Activated CD4-positive, CD25-positive, alpha-beta regulatory T cell treated with anti-CD3 and anti-CD28 coated beads, Interleukin-2, amount 50 U/mL, for 24 hours (primary cell): Measurements from ENCODE around the gene INTS11.

Source experiments
- ATAC-seq, 2 donors: fragments of 150-1000 bp; cut with Tn5 transposase; one replicate each; pipeline ENCODE4 v1.10.0; 2021; ENCODE audit warnings: mild to moderate bottlenecking in 1 of 2, moderate library complexity in 1 of 2

Gene INTS11

GRCh38 chr1:1357871-1358432 is 33.5 kb upstream of the INTS11 start:
- no peak for ATAC-seq

DNA sequence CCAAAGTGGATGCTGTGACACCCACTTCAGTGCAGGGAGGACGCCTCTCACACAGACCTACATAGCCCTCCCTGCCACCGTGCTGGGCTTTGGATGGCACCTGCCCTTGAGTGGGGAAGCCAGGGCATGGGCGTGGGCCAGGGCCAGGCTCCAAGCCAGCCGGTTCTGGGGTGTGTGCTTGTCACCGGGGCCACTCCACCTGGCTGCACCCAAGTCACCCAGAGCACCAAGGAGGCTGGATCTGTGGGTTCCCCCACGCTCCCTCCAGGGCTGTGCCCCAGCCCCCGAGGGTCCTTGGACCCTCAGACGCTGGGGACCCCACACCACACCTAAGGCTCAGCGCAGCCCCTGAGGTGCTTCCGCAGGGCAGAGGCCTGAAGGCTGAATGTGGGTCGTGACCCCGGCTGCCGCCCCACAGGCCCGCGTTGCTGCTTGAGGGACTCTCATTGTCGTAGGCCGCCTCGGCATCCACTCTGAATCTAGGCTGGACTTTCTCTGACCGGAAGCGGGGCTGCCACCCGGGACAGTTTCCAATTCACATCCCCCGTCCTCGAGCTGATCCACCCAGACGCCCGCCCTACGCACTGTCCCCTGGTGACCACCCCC is 32.4 kb upstream of the INTS11 start:
- no peak for ATAC-seq

DNA sequence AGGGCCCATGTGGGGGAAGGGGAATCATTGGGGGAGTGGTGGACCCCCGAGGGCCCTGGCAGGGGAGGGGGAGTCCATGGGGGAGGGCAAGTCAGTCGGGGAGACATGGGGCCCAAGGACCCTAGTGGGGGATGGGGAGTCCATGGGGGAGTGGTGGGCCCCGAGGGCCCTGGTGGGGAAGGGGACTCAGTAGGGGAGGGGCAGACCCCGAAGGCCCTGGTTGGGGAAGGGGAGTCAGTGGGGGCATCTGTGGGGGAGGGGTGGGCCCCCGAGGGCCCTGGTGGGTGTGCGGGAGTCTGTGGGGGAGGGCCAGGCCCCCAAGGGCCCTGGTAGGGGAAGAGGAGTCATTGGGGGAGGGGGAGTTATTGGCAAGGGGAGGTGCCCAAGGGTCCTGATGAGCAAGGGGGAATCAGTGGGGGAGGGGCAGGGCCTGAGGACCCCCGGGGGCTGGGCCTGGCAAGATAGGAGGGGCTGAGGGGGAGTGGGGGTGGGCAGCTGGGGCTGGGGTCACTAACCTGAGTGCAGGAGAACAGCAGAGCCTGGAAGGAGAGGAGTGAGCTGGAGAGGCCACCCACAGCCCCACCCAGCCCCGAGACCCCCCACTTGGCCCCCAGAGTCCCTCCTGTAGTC is 31.8 kb upstream of the INTS11 start:
- no peak for ATAC-seq

DNA sequence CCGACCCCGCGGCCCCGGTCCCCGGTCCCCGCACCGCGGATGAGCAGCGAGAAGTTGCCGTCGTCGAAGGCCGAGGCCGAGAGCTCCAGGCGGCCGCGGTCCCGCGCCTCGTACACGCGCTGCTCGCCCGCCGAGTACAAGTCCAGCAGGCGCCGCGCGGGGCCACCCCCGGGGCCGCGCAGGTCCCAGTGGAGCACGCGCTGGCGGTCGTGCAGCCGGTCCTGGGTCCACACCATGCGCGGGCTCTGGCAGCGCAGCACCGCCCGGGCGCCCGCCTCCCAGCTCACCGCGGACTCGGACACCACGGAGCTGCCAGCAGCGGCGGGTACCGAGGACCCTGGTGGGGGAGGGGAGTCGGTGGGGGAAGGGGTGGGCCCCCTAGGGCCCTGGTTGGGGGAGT is 31.0 kb upstream of the INTS11 start:
- ATAC-seq, result peak in 1 of 2 donors; percentile 28

DNA sequence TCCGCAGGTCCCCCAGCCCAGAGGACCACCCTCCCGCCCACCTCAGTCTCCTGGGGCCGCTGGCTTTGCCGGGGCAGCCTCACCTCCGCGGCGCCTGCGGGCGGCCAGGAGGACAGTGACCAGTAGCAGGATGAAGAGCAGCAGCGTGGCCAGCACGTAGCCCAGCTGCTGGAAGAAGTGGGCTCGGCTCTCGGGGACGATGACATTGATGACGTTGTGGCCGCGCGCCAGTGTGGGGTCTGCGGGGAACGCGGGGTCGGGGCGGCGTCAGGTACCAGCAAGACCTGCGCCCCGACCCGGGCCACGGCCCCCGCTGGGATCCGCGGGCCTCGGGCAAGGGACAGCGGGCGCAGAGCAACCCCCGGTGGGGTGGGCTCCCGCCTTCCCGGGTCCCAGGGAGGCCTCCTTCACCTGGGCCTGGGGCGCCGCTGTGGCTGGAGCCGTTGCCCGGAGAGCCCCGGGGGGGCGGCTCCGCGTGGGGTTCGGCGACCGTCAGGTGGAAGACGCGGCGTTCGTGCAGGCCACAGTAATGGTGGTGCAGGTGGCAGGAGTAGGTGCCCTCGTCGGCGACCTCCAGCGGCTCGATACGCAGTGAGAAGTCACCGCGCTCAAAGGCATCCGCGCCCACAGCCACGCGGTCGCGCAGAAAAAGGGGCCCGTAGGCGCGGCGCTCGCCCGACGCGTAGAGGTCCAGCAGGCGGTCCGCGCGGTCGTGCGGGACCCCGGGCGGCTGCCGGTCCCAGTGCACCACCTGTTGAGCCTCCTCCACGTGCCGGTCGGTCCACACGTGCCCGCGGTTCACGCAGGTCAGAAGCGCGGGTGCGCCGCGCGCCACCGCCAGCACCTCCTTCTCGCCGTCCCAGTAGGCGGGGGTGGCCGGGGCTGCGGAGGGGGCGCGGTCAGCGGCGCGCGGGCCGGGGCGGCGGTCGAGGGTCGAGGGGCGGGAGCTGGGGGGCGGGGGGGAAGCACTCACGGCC is 30.1 kb upstream of the INTS11 start:
- ATAC-seq, result no peak

DNA sequence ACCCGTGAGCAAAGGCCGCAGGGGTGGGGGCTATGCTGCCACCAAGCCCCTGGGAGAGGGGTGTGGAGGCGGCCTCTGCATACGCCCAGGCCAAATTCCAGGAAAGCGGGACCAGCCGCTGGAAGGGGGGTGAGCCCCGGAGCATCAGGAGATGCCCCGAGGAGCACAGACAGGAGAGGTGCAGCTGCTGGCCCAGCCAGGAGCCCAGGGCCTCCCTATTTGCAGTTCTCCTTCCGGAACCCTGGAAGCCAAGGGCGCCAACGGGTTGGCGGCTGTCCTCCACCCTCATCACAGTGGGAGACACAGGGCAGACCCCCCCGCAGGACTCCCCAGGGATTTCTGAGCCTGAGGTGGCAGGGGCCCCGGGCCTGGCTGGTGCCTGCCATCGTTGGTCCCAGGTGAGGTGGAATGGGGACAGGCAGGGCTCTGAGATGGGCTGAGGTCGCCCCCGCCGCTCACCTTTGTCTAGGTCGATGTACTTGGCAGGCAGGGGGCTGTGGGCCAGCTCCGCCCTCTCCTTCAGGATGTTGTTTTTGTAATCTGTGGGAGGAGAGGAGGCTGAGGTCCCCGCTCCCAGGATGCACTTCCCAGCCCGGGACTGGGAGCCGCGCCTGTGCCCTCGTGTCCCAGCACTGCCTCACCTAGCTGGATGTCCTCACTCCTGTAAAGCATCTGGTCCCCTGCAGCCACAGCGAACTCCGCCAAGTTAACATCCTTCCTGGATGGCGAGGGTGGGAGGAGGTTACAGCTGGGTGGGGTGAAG is 29.1 kb upstream of the INTS11 start:
- ATAC-seq, result no peak

DNA sequence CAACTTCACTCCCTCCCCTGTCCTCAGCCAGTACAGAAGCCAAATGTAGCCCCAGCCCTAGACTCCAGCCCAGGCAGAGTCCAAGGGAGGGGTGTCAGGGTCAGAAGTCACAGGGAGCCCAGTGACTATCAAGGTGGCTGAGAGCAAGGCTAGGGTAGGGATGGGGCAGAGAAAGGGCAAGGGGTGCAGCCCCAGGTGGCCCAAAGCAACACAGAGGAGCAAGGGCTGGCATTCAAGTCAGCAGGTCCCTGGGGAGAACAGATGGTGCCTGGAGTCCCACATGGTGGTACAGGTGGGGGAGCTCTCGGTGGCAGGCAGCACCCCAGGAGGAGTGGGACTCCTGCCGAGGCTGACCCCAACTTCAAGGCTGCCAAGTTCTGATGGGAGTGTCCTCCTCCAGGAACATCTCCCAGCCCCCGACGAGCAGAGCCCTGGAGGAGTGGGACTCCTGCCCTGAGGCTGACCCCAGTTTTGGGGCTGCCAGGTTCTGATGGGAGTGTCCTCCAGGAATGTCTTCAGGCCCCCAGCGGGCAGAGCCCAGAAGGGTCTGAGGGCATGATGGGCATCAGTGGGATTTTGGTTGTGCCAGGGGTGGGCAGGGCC is 28.4 kb upstream of the INTS11 start:
- no peak for ATAC-seq

DNA sequence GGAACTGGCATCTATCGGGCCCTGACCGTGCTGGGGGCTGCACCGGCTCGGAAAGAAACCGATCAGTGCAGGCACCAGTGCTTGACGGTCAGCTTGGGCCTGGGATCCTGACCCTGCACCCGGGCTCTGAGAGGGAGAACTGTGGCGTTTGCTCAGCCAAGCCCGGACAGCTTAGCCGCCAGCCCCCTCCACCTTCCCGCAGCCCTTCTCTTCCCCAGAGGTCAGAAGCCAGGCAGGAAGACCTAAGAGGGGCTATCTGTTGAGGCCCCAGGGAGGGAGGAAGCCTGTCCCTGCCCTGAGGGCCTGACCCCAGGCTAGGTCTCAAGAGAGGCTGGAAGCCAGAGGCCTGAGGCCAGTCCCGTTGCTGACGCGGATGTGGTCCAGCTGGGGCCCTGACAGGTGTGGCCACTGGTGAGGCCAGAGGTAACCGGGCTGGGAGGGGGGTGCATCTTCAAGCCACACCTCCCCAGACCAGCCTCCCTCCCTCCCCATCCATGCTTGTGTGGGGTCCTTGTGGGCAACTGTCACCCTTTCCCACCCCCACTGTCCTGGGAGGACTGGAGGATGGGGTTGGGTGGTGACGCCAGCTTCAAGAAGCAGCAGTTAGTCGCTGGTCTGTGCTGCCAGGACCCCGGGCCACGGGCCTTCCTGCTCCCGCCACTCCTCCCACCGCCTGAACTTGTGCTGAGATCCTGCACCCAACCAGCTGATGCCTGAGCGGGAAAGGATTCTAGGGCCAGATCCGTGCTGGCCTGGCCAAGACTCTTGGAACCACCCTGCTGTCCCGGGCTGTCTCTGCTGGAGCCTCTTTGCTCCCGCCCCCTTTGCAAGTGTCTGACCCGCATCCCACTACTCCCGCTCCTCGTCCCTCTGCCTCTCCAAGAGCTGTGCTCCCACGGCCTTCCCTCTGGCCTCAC is 27.3 kb upstream of the INTS11 start:
- no peak for ATAC-seq

DNA sequence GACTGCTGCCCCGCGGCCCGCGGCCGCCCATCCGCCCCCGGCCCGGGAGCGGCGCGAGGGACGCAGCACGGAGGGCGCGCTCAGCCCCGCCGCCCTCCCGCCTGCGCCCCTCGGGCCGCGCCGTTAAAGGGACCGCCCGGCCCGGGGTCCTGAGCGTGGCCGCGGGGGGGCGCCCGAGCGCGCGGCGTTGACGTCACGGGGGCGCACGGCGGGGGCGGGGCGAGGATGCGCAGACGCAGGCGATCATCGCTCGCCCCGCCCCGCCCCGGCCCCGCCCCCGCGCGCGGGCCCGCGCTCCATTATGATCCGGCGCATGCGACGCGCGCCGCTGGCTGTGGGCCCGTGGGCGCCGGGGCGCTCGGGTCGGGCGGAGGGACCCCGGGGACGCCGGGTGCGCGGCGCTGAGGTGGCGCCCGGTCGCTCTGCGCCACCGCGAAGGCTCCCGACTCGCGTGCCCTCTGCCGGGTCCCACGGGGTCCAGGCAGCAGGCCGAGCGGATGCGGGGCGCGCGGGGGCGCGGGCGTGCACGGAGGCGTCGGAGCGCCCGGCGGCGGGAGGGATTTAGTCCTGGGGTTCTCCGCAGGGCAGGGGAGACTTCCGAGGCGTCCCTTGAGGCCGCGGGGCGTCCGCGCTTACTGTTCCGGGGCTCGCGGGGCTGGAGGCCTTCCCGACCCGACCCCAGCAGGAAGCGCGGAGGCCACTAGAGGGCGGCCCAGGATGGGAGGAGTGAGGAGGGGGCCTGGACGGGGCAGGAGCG is 25.0 kb upstream of the INTS11 start, which contains the start of gene DVL1:
DVL1 (minus strand) TSS at position 163 of the 757 bp plus-strand sequence. CDS start 353 bp downstream, outside the sequence.
- ATAC-seq, result peak; percentile 76 to 77

DNA sequence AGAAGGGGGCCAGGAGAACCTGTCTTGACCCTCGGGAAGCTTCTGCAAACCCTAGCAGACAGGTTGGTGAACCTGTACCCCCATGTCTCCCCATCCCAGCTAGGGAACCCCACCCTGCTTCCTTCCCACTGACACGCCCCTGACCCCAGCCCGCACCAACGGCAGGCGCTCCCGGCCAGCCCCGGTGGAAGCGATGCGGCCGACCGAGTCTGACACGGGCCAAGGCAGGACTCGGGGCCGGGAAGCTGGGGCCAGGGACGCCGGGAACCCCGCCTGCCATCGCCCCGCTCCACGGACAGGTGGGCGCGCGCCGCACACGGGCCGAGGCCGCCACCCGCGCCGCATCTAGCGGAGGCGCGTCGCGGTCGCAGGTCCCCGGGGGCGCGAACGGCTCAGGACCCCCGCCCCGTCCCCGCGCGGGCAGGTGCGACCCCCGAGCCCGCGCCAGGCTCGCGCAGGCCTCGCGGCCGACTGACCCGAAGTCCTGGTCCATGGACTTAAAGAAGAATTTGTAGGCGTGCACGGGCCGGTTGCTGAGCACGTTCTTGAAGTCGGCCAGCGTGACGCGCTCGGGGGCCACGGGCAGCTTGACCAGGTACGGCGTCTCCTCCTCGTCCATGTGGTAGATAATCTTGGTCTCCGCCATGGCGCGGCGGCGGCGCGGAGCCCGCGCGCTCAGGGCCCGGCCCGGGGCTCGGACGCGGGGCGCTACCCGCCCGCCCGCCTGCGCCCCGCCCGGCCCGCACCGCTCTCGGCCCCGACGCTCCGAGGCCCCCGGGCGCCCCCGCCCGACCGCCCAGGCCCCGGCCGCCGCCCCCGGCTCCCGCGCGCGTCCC is 24.2 kb upstream of the INTS11 start:
- ATAC-seq, result peak; percentile 27 to 36

DNA sequence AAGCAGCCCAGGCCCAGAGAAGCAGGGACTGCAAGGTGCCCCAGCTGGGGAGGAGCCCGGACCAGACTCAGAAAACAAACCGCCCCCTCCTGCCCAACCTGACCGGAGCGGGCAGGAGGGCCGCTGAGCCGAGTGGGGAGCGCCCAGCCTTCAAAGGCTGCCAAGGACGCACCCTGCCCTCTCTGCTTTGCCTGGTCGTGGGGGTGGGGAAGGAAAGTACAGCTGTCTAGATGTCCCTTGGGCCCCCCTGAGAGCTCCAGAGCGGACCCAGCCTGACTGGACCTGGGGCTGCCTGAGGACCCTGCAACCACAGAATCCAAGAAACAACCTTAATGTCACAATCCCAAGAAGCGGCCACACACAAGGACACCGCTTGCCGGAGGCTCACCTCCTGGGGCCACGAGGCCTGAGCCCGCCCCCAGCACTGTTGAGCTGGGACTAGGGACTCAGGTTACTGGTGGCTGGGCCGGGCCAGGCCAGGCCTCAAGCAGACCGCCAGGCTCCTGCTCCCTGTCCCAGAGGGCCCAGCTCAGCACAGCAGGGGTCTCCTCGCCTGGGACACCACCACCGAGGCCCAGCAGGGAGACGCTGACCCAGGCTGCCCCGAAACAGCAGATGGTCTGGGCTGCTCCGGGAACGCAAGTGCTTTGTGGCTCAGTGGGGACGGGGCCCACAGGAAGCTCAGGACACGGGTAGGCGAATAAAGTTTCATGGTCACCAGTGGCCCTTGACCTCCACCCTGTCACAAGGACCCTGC is 23.4 kb upstream of the INTS11 start:
- no peak for ATAC-seq

GRCh38 chr1:1347026-1347595 is 22.7 kb upstream of the INTS11 start:
- ATAC-seq, result no peak

DNA sequence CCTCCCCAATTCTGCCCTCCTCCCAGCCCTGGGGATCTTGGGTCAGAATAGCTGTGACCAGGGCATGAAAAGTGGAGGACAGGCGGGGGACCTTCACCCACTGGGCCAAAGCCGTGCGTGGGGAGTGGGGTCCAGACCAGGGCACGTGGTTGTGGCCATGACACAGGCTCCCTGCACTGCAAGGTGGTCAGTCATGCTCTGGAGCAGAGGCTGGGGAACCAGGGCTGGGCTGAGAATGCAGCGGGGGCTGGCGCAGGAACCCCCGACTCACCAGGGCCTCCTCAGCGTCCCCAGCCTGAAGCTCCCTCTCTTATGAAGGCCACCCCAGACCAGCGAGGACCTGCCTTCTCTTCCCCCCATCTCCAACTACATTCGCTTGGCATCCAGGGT is 22.0 kb upstream of the INTS11 start:
- ATAC-seq, result no peak

DNA sequence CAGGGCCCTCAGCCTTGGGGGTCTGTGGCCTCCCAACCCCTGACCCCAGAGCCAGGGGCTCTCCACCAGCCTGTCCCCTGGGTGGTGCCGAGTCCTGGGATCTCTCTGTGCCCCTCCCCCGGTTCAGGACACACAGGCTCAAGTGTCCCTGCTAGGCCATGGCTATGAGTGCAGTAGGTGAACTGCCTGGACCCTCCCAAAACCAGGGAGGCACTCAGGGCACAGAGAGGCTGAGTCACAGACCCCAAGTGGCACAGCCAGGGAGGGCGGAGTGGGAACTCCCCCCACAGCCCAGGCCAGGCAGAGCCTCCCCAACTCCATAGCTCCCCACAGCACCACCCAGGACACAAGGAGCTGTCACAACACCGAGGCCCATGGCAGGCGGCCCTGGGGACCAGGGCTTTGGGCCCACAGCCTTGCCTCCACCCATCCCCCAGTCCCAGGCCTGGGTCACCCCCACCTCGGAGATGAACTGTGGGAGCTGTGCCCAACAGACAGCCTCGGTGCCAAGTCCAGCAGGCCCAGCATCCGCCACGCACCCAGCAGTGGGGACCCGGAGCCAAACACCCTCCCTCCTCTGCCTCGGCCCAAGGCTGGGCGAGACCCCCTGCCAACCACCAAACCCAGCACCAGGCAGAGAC is 21.5 kb upstream of the INTS11 start:
- ATAC-seq, result no peak

- ATAC-seq, result no peak
These were observed 20.9 kb upstream of the INTS11 start for GRCh38 chr1:1345384-1345783.

GRCh38 chr1:1344655-1345361 is 20.3 kb upstream of the INTS11 start:
- peak; percentile 73 for ATAC-seq
